MCF 10A (cell line): ENCODE measurements around the gene ELOVL7. TPM values are rescaled to one million over a fixed set of nuclear protein-coding genes. Genes with fewer than 3 reads are reported as not detected.

Source experiments
- BruUV-seq: library from RNA; stranded (reverse); fragments of 400-500 nt; replicated peaks from 2 replicates; lab custom pipeline; 2021; lab: Mats Ljungman, UMichigan
- CTCF ChIA-PET: fragments of 300-600 bp; sonication (Branson Sonifier 250); formaldehyde crosslinking; extraction: SDS; loops from one replicate; lab custom pipeline; 2021; ENCODE audit warnings: antibody characterized with exemption, inconsistent platforms; lab: Yijun Ruan, JAX
- POLR2A ChIA-PET: fragments of 300-600, 350-650 bp; sonication (Branson Sonifier 250); formaldehyde crosslinking; extraction: SDS; loops from one replicate; lab custom pipeline; 2020; ENCODE audit warnings: antibody characterized with exemption, inconsistent platforms; lab: Yijun Ruan, JAX
- DNase-seq: peaks from one replicate; pipeline ENCODE4 v3.0.0-alpha.2; 2018; ENCODE audit not compliant: unreplicated experiment
- H3K27ac Mint-ChIP-seq: one replicate; pipeline ENCODE4 v1.8.0; 2022; ENCODE audit warnings: mild to moderate bottlenecking, low read depth, mixed read lengths; ENCODE audit not compliant: unreplicated experiment
- H3K27me3 Mint-ChIP-seq: one replicate; pipeline ENCODE4 v1.8.0; 2022; ENCODE audit warnings: mixed read lengths; ENCODE audit not compliant: insufficient read depth, unreplicated experiment
- H3K36me3 Mint-ChIP-seq: one replicate; pipeline ENCODE4 v1.8.0; 2022; ENCODE audit warnings: mild to moderate bottlenecking, moderate library complexity, mixed read lengths; ENCODE audit not compliant: insufficient read depth, unreplicated experiment
- H3K4me1 Mint-ChIP-seq: one replicate; pipeline ENCODE4 v1.8.0; 2022; ENCODE audit warnings: mixed read lengths; ENCODE audit not compliant: insufficient read depth, unreplicated experiment
- H3K4me3 Mint-ChIP-seq: one replicate; pipeline ENCODE4 v1.8.0; 2022; ENCODE audit warnings: mild to moderate bottlenecking, moderate library complexity, mixed read lengths; ENCODE audit not compliant: unreplicated experiment
- H3K9me3 Mint-ChIP-seq: one replicate; pipeline ENCODE4 v1.8.0; 2022; ENCODE audit warnings: mixed read lengths; ENCODE audit not compliant: unreplicated experiment
- intact Hi-C: fragments of 100-400 bp; cut with micrococcal nuclease; formaldehyde crosslinking; loops from 2 replicates; pipeline ENCODE4 v1.14.1; 2022
- total RNA-seq: library from RNA; stranded (reverse); gene quantifications from 2 replicates; pipeline ENCODE4 v1.2.3, GENCODE V29; 2022
- TF ChIP-seq, protein P1 (sequence below): fragments of 200-600 bp; IDR thresholded peaks from one replicate; pipeline ENCODE4 v1.8.0; 2022; ENCODE audit warnings: antibody characterized with exemption, mild to moderate bottlenecking; ENCODE audit not compliant: unreplicated experiment

The ELOVL7 gene
- total RNA-seq, 1 experiment from 2014 or later = 10.3 TPM

DNA sequence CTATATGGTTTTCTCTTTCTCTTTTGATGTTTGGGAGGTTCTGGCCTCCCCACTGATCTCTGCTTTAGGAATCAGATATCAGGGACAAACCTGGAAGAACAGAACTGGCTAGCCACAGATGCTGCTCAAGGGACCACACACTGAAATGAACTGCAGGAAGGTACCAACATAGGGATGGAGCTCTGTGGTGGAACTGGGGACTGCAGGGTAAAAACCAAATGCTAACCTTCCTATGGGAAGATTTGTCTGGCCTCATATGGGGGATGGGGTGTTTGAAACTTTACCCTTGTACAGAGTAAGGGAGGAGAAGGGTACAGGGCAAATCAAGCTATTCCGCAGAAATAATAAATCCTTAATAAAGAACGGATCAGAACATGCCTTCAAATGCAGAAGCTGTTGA is 49.4 kb downstream of the ELOVL7 start:
- intact Hi-C loops = no loop called here
- no peak overlapping the region for H3K4me3 Mint-ChIP-seq
- CTCF ChIA-PET = no interaction called here

DNA sequence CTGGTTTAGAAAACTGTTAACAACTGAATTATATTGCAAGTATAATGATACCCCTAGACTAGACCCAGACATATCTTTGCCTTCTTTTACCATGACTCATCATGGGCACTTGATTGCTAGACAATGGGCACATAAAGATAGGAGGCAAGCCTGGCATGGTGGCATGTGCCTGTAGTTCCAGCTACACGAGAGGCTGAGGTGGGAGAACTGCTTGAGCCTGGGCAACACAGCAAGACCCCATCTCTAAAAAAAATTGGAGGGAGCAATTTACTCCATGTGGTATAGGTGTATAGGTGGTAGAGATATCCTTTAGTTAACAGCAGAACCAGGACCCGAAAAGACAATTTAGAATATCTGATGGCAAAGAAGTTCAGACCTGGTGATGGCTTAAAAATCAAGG is 51.6 kb downstream of the ELOVL7 start:
- BruUV-seq = no TSS peak
- TF ChIP-seq, protein P1, sequence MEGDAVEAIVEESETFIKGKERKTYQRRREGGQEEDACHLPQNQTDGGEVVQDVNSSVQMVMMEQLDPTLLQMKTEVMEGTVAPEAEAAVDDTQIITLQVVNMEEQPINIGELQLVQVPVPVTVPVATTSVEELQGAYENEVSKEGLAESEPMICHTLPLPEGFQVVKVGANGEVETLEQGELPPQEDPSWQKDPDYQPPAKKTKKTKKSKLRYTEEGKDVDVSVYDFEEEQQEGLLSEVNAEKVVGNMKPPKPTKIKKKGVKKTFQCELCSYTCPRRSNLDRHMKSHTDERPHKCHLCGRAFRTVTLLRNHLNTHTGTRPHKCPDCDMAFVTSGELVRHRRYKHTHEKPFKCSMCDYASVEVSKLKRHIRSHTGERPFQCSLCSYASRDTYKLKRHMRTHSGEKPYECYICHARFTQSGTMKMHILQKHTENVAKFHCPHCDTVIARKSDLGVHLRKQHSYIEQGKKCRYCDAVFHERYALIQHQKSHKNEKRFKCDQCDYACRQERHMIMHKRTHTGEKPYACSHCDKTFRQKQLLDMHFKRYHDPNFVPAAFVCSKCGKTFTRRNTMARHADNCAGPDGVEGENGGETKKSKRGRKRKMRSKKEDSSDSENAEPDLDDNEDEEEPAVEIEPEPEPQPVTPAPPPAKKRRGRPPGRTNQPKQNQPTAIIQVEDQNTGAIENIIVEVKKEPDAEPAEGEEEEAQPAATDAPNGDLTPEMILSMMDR = no peak
- Mint-ChIP-seq H3K27me3 (no peaks in the 10 kb centered on the region), H3K36me3 (no peaks in the 10 kb centered on the region), H3K4me3 (no peak overlapping the region), H3K9me3 (no peaks in the 10 kb centered on the region), H3K27ac (no peak overlapping the region), H3K4me1 (no peaks in the 10 kb centered on the region)
- ChIA-PET CTCF (interaction anchor here (0.5 to 0.6 kb wide), 2 partner anchors 35 to 95 kb away, joined by 3 read pairs; no protein-coding TSS in a partner anchor), POLR2A (interaction anchor here (0.5 kb wide), 1 partner anchor 471 kb away, joined by 3 read pairs; no protein-coding TSS in a partner anchor)
- intact Hi-C loops = no loop called here
- no peak for DNase-seq

More for the DNA sequence above, 49.4 kb downstream of the ELOVL7 start:
- no peak overlapping the region for H3K27ac Mint-ChIP-seq
- no peaks in the 10 kb centered on the region for H3K9me3 Mint-ChIP-seq
- TF ChIP-seq, protein P1 = no peak
- BruUV-seq = no TSS peak
- no peaks in the 10 kb centered on the region for H3K4me1 Mint-ChIP-seq
- H3K36me3 Mint-ChIP-seq = no peaks in the 10 kb centered on the region
- DNase-seq = no peak
- POLR2A ChIA-PET = no interaction called here
- no peaks in the 10 kb centered on the region for H3K27me3 Mint-ChIP-seq

DNA sequence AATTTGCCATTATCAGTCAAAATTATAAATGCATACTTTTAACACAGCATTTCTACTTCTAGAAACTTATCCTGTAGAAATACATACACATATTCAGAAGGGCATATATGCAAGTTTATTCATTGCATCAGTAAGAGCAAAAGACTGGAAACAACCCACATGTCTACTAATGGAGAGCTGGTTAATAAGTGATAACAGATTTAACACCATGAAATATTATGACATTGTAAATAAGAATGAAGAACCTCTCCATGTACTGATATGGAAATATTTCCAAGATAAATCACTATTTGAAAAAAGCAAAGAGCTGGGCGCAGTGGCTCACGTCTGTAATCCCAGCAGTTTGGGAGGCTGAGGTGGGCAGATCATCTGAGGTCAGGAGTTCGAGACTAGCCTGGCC is 54.5 kb downstream of the ELOVL7 start:
- Mint-ChIP-seq H3K36me3 (no peaks in the 10 kb centered on the region), H3K27me3 (no peaks in the 10 kb centered on the region), H3K27ac (no peak overlapping the region), H3K9me3 (no peaks in the 10 kb centered on the region), H3K4me3 (no peak overlapping the region), H3K4me1 (no peaks in the 10 kb centered on the region)
- no TSS peak for BruUV-seq
- ChIA-PET CTCF (no interaction called here), POLR2A (interaction anchor here (1.3 kb wide), 1 partner anchor 8 kb away, joined by 4 read pairs; no protein-coding TSS in a partner anchor)
- no peak for DNase-seq
- intact Hi-C loops = no loop called here
- TF ChIP-seq, protein P1 = no peak

DNA sequence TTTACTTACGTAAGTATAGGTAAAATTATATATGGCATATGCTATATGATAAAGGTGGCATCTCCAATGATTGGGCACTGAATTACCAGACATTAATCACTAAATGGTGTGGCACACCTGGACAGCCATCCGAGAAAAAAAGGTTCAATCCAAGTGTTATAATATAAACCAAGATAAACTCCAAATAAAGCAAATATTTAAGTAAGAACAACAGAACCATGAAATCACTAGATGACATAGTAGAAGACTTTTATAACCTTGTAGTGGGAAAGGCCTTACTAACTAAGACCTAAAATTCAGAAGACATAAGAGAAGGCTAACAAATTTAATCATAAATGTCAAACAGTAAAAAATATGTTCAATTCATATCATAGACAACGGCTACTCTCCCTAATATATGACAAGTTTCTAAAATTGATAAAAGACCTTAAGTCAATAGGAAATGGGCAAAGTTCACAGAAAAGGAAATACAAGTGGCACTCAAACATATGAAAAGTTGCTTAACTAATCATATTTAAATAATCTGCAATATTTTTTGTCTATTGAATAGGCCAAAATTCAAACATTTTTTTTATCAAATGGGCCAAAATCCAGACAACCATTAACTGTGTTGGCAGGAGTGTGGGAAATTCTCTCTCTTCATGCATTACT is 55.1 kb downstream of the ELOVL7 start:
- POLR2A ChIA-PET = no interaction called here
- intact Hi-C loops = no loop called here
- H3K27me3 Mint-ChIP-seq = no peaks in the 10 kb centered on the region
- H3K9me3 Mint-ChIP-seq = no peaks in the 10 kb centered on the region
- H3K36me3 Mint-ChIP-seq = no peaks in the 10 kb centered on the region
- H3K27ac Mint-ChIP-seq = no peak overlapping the region
- BruUV-seq = no TSS peak
- H3K4me1 Mint-ChIP-seq = no peaks in the 10 kb centered on the region
- CTCF ChIA-PET = interaction anchor here (0.7 kb wide), 1 partner anchor 507 kb away, joined by 3 read pairs; no protein-coding TSS in a partner anchor
- DNase-seq = no peak
- TF ChIP-seq, protein P1 = no peak
- no peak overlapping the region for H3K4me3 Mint-ChIP-seq
